CD4-positive, alpha-beta T cell treated with Interleukin-2 at 100 ng/mL for 4 hours (primary cell): Measurements from ENCODE around the gene ABCG2.
"Not testable (repeated sequence)": the region's sequence is repeated elsewhere in the genome, so short reads cannot be mapped to it uniquely, and the experiment has no call there.

ENCODE experiments used
- DNase-seq: peaks from one replicate; pipeline ENCODE4 v3.0.0-alpha.2; 2020; ENCODE audit warnings: low spot score

ABCG2 gene

GRCh38 chr4:88110826-88111225 is 47.6 kb downstream of the ABCG2 start:
- DNase-seq, result no peak

GRCh38 chr4:88109123-88109881 is 49.1 kb downstream of the ABCG2 start:
- no peak for DNase-seq

- DNase-seq, result no peak
Measured at GRCh38 chr4:88108747-88109122, 49.7 kb downstream of the ABCG2 start.

GRCh38 chr4:88108108-88108465 is 50.4 kb downstream of the ABCG2 start:
- not testable (repeated sequence) for DNase-seq

GRCh38 chr4:88107406-88108107 is 50.9 kb downstream of the ABCG2 start:
- DNase-seq, result no peak

- no peak for DNase-seq
Measured at GRCh38 chr4:88106205-88106604, 52.2 kb downstream of the ABCG2 start.

- no peak for DNase-seq
Measured at GRCh38 chr4:88104902-88105610, 53.4 kb downstream of the ABCG2 start.

GRCh38 chr4:88102026-88102425 is 56.4 kb downstream of the ABCG2 start:
- DNase-seq, result no peak

- DNase-seq, result no peak
Measured at GRCh38 chr4:88101165-88101564, 57.3 kb downstream of the ABCG2 start.

GRCh38 chr4:88098993-88099752 is 59.3 kb downstream of the ABCG2 start:
- no peak for DNase-seq

GRCh38 chr4:88097781-88098180 is 60.7 kb downstream of the ABCG2 start:
- DNase-seq, result no peak

- DNase-seq, result no peak
Measured at GRCh38 chr4:88097301-88097700, 61.1 kb downstream of the ABCG2 start.

- DNase-seq, result no peak
Measured at GRCh38 chr4:88093874-88094273, 64.6 kb downstream of the ABCG2 start.

- DNase-seq, result no peak
Measured at GRCh38 chr4:88091378-88091777, 67.1 kb downstream of the ABCG2 start.

GRCh38 chr4:88090898-88091297 is 67.5 kb downstream of the ABCG2 start:
- DNase-seq, result no peak

- no peak for DNase-seq
Measured at GRCh38 chr4:88087004-88087403, 71.4 kb downstream of the ABCG2 start.

GRCh38 chr4:88080626-88081025 is 77.8 kb downstream of the ABCG2 start:
- DNase-seq, result no peak

- no peak for DNase-seq
Measured at GRCh38 chr4:88078579-88078978, 79.9 kb downstream of the ABCG2 start.

- DNase-seq, result no peak
Measured at GRCh38 chr4:88077911-88078524, 80.4 kb downstream of the ABCG2 start.

GRCh38 chr4:88075336-88075735 is 83.1 kb downstream of the ABCG2 start:
- DNase-seq, result no peak

GRCh38 chr4:88070031-88070430 is 88.4 kb downstream of the ABCG2 start:
- no peak for DNase-seq

GRCh38 chr4:88064410-88064809 is 94.0 kb downstream of the ABCG2 start:
- DNase-seq, result no peak
